ES-I3 (cell line): ENCODE measurements around the gene PYY.
"Not testable (repeated sequence)": the region's sequence is repeated elsewhere in the genome, so short reads cannot be mapped to it uniquely, and the experiment has no call there.

Source experiments
- H3K36me3 ChIP-seq: 2 replicates; pipeline ENCODE4 v1.6.1; 2013; ENCODE audit warnings: mild to moderate bottlenecking, low read length, control low read depth, moderate library complexity; ENCODE audit not compliant: insufficient read depth
- H3K4me1 ChIP-seq: 2 replicates; pipeline ENCODE4 v1.6.1; 2013; ENCODE audit warnings: mild to moderate bottlenecking, control low read depth, low read length; ENCODE audit not compliant: insufficient read depth
- H3K9ac ChIP-seq: 2 replicates; pipeline ENCODE4 v1.6.1; 2013; ENCODE audit warnings: low read depth, mild to moderate bottlenecking, low read length, moderate library complexity
- H3K9me3 ChIP-seq: 2 replicates; pipeline ENCODE4 v1.6.1; 2013; ENCODE audit warnings: mild to moderate bottlenecking, low read length, moderate library complexity; ENCODE audit not compliant: control insufficient read depth, insufficient read depth

The PYY gene

DNA sequence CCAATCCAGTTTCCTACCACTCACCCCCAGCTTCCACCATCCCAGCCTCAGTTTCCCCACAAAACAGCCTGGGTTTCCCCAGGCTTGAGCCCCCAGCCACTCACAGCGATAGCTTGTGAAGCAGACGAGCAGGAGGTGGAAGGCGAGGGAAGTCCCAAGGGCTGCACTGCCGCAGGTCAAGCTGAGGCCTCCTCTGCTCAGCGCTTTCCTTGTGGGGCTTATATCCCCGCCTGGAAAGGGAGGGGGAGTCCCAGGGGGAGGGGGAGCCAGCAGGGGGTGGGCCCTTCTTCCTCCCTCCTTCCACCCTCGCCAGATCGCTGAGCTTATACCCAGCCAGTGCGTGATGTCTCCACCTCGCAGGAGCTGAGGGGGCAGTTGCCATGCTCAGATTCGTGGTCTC lies at the start of gene PYY:
TSS of gene PYY (minus strand) at position 195 of the 400 bp plus-strand sequence. CDS start 457 bp downstream, outside the sequence.
- no peaks in the 10 kb centered on the region for H3K9me3 ChIP-seq

DNA sequence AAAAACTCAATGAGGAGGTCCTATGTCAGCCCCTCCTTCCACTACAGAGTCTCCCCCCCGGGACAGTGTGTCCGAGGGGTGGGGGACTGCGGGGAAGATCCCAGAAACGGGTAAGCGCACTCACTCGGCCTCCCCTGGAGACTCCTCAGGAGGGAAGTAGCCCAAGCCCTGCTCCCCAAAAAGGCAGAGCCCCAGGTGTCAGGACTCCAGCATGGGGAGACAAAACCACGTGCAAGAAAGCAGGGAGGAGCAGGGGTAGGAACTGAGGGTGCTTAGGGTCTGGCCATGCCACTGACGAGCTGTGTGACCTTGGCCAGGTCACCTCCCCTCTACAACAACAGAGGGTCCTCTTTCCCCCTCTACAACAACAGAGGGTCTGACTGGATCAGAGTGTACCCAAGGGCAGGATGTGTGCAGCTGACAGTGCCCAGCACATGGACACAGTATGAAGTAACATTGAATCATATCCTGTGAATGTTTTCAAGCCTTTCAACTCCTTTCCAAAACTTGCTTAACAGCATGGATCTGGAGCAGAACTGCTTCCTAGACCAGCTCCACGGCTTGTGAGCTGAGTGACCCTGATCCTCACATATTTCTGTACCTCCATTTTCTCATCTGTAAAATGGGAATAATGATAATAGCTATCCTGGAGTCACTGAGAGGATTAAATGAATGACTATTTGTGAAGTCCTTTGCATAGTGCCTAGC lies 48.6 kb upstream of the PYY start:
- no peaks in the 10 kb centered on the region for H3K9me3 ChIP-seq
- no peaks in the 10 kb centered on the region; the same call in 1 of the 2 replicates for H3K4me1 ChIP-seq
- H3K36me3 ChIP-seq, result no peaks in the 10 kb centered on the region
- no peak overlapping the region for H3K9ac ChIP-seq

More for the DNA sequence above, at the start of gene PYY:
- Histone ChIP-seq H3K9ac (peak within 1 kb of the TSS; percentile 69), H3K36me3 (no peaks in the 10 kb centered on the region), H3K4me1 (peaks cover 5% of the 10 kb centered on the region; the same call in 1 of the 2 replicates)

GRCh38 chr17:44001461-44001920 lies 47.8 kb upstream of the PYY start:
- no peak overlapping the region for H3K9ac ChIP-seq
- no peaks in the 10 kb centered on the region for H3K9me3 ChIP-seq
- no peaks in the 10 kb centered on the region for H3K36me3 ChIP-seq
- H3K4me1 ChIP-seq, result no peaks in the 10 kb centered on the region; the same call in 1 of the 2 replicates

- no peak overlapping the region for H3K9ac ChIP-seq
- H3K4me1 ChIP-seq, result no peaks in the 10 kb centered on the region; the same call in 1 of the 2 replicates
- H3K9me3 ChIP-seq, result no peaks in the 10 kb centered on the region
- H3K36me3 ChIP-seq, result no peaks in the 10 kb centered on the region
Measured at GRCh38 chr17:44000871-44001460, 47.2 kb upstream of the PYY start.

DNA sequence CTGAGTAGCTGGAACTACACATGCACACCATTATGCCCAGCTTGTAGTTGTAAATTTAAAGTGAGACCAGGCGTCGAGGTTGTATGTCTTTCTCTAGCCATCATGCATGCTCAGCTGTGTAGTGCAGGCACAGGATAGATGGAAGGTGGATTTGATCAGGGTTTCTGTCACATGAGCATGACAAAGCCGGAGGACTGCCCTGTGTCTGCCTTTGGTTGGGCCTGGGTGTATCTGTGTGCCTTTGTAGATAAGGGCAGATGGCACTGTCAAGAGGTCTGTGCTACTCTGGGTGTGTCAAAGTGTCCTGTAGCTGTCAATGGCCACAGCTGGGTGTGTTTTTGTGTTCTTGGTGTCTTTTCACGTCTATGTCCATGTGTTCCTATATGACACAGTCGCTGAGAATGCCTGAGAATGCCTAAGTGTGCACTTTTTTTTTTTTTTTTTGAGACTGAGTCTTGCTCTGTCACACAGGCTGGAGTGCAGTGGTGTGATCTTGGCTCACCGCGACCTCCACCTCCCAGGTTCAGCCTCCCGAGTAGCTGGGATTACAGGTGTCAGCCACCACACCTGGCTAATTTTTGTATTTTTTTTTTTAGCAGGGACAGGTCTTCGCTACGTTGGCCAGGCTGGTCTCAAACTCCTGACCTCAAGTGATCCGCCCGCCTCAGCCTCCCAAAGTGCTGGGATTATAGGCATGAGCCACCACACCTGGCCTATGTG lies 46.6 kb upstream of the PYY start:
- Histone ChIP-seq H3K9ac (no peak overlapping the region), H3K4me1 (no peaks in the 10 kb centered on the region; the same call in 1 of the 2 replicates), H3K36me3 (no peaks in the 10 kb centered on the region)

GRCh38 chr17:43999024-43999423 lies 45.3 kb upstream of the PYY start:
- no peaks in the 10 kb centered on the region for H3K36me3 ChIP-seq
- no peaks in the 10 kb centered on the region for H3K9me3 ChIP-seq
- H3K9ac ChIP-seq, result no peak overlapping the region
- H3K4me1 ChIP-seq, result peaks cover 4% of the 10 kb centered on the region; the same call in 1 of the 2 replicates

More for the DNA sequence above, 46.6 kb upstream of the PYY start:
- no peaks in the 10 kb centered on the region for H3K9me3 ChIP-seq

DNA sequence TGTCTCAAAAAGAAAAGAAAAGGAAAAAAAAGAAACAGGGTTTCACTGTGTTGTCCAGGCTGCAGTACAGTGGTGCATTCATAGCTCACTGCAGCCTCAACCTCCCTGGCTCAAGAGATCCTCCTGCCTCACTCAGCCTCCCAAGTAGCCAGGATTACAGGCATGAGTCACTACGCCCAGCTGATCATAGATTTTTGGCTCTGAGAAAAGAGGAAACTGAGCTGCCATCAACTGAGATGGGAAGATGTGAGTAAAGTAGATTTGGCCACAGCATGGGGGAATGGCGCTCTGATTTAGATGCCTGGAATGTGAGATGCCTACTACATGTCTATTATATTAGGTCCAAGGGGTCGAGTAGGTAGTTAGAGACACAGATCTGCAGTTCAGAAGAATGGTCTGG lies 44.8 kb upstream of the PYY start:
- Histone ChIP-seq H3K9me3 (no peaks in the 10 kb centered on the region), H3K36me3 (no peaks in the 10 kb centered on the region), H3K9ac (no peak overlapping the region), H3K4me1 (peaks cover 4% of the 10 kb centered on the region; the same call in 1 of the 2 replicates)

GRCh38 chr17:43997180-43997579 lies 43.4 kb upstream of the PYY start:
- not testable (repeated sequence) for H3K9ac ChIP-seq, H3K9me3 ChIP-seq, H3K36me3 ChIP-seq, H3K4me1 ChIP-seq

- Histone ChIP-seq H3K9me3 (no peaks in the 10 kb centered on the region), H3K36me3 (no peaks in the 10 kb centered on the region), H3K9ac (peak overlapping the region; percentile 54), H3K4me1 (peaks cover 4% of the 10 kb centered on the region; the same call in 1 of the 2 replicates)
Measured at GRCh38 chr17:43995150-43995471, 41.4 kb upstream of the PYY start.

GRCh38 chr17:43994272-43995149 lies 40.8 kb upstream of the PYY start:
- Histone ChIP-seq H3K4me1 (peaks cover 4% of the 10 kb centered on the region; the same call in 1 of the 2 replicates), H3K9ac (peak overlapping the region; percentile 54), H3K9me3 (no peaks in the 10 kb centered on the region), H3K36me3 (no peaks in the 10 kb centered on the region)

DNA sequence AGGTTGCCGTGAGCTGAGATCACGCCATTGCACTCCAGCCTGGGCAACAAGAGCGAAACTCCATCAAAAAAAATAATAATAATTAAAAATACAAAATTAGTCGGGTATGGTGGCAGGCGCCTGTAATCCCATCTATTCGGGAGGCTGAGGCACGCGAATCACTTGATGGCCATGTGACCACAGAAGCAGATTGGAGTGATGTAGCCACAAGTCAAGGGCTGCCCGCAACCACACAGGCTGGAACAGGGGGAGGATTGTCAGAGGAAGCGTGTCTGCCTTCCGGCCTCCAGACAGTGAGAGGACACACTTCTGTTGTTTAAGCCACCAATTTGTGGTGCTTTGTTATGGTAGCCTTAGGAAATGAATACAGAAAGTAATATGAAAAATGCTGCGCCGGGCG lies 38.9 kb upstream of the PYY start:
- no peaks in the 10 kb centered on the region for H3K9me3 ChIP-seq
- peaks cover 4% of the 10 kb centered on the region; the same call in 1 of the 2 replicates for H3K4me1 ChIP-seq
- H3K9ac ChIP-seq, result no peak overlapping the region
- H3K36me3 ChIP-seq, result no peaks in the 10 kb centered on the region

DNA sequence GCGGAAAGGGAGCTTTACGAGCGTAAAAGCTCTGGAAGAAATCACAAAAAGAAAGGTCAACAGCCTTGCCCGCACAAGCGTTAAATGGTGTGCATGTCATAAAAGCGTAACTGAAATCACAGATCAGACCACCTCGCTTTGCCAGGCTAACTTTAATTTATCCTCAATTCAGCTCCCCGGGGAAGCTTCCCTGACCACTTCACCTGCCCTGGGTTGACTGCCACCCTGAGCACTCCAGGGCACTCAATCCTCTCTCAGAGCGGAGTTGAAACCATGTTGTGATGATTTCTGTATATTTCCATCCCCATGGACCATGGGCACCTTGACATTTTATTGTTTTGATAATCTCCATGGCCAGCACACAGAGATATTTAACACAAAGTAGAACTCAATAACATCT lies 34.6 kb upstream of the PYY start:
- Histone ChIP-seq H3K36me3 (no peaks in the 10 kb centered on the region), H3K4me1 (no peaks in the 10 kb centered on the region), H3K9me3 (no peaks in the 10 kb centered on the region), H3K9ac (no peak overlapping the region)

DNA sequence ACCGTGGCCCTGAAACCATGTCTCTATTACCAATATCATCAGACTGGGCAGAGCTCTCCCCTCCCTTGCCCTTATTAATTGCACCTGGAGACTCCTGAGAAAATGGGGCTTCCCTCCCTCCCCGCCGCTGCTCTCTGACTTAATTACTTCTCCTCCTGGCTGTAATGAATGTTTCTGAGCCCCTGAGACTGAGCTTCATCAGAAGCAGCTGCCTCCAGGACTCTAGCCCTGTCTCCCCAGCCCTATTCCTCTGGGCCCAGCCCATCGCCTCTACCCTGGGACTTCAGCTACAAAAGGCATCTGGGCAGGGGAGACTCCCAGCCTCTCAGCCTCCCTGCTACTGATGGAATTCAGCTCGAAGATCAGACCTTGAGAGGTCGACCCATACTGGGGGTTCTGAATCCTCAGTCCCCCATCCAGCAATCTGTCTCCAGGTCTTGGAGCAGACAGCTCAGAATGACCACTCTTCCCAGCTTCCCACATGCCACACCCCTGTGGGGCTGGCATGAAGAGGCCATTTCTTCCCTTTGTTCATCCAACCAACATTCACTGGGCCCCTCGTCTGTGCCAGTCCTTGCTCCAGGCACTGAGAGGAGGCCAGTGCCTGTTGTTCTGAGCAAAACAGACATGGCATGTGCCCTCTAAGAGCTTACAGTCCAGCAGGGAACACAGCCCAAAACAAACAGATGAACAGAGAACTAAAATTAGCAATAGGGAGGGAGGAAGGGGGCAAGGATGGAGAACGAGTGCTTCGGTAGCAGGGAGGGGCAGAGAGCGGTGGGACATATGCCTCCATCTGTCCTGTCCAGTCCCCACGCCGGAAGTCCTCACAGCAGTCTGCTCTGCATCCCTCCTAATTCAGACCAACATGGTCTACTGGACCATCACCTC lies 33.6 kb upstream of the PYY start:
- H3K9ac ChIP-seq, result no peak overlapping the region
- H3K4me1 ChIP-seq, result no peaks in the 10 kb centered on the region
- no peaks in the 10 kb centered on the region for H3K9me3 ChIP-seq
- H3K36me3 ChIP-seq, result no peaks in the 10 kb centered on the region
